A673 (cell line): Measurements from ENCODE around the gene SOX4. TPM values are rescaled to one million over a fixed set of nuclear protein-coding genes. Genes with fewer than 3 reads are reported as not detected.
A peak's percentile ranks its signal among the peaks of the same experiment; 100 is the strongest.

Experiments used
- BruUV-seq: library from RNA; stranded (reverse); fragments of 400-500 nt; replicated peaks from 2 replicates; lab custom pipeline; 2021; lab: Mats Ljungman, UMichigan
- CTCF ChIA-PET: fragments of 300-600 bp; sonication (Branson Sonifier 250); formaldehyde crosslinking; loops from one replicate; lab custom pipeline; 2022; ENCODE audit warnings: antibody characterized with exemption; lab: Charles Lee
- POLR2A ChIA-PET: fragments of 300-600 bp; sonication (Branson Sonifier 250); formaldehyde crosslinking; loops from one replicate; lab custom pipeline; 2022; ENCODE audit warnings: antibody characterized with exemption; ENCODE audit not compliant: low non-redundant PET; lab: Charles Lee
- DNase-seq: peaks from one replicate; pipeline ENCODE4 v3.0.0-alpha.2; 2015; ENCODE audit warnings: low spot score
- H3K27ac ChIP-seq: fragments of 200-600 bp; sonication (generic); 2 replicates; pipeline ENCODE4 v1.5.1; 2016; ENCODE audit warnings: mixed run types, low read depth, mild to moderate bottlenecking, mixed read lengths, antibody characterized with exemption, low read length; ENCODE audit not compliant: poor library complexity, severe bottlenecking
- H3K27me3 ChIP-seq: fragments of 200-600 bp; sonication (generic); replicated peaks from 2 replicates; pipeline ENCODE4 v1.6.1; 2017; ENCODE audit warnings: mixed run types, low read depth, mild to moderate bottlenecking, mixed read lengths, antibody characterized with exemption, low read length; ENCODE audit not compliant: insufficient read depth, poor library complexity
- H3K36me3 ChIP-seq: fragments of 200-600 bp; sonication (generic); 2 replicates; pipeline ENCODE4 v1.6.1; 2016; ENCODE audit warnings: mixed run types, mild to moderate bottlenecking, mixed read lengths, antibody characterized with exemption, low read length; ENCODE audit not compliant: insufficient read depth, poor library complexity, severe bottlenecking
- H3K4me1 ChIP-seq: fragments of 200-600 bp; sonication (generic); 2 replicates; pipeline ENCODE4 v1.6.1; 2017; ENCODE audit warnings: mixed run types, mild to moderate bottlenecking, mixed read lengths, antibody characterized with exemption, low read length; ENCODE audit not compliant: insufficient read depth, poor library complexity, severe bottlenecking
- H3K4me3 ChIP-seq: fragments of 200-600 bp; sonication (generic); 2 replicates; pipeline ENCODE4 v1.5.1; 2016; ENCODE audit warnings: low read depth, mixed run types, mild to moderate bottlenecking, mixed read lengths, low read length; ENCODE audit not compliant: poor library complexity, severe bottlenecking
- H3K9me3 ChIP-seq: fragments of 200-600 bp; sonication (generic); 2 replicates; pipeline ENCODE4 v1.6.1; 2016; ENCODE audit warnings: mixed run types, low read depth, mild to moderate bottlenecking, mixed read lengths, antibody characterized with exemption, low read length; ENCODE audit not compliant: poor library complexity, severe bottlenecking
- EZH2 ChIP-seq: fragments of 200-600 bp; sonication (generic); IDR thresholded peaks from 2 replicates; pipeline ENCODE4 v1.6.1; 2017; ENCODE audit warnings: borderline replicate concordance, low read depth, mild to moderate bottlenecking, mixed read lengths, antibody characterized with exemption, low read length; ENCODE audit not compliant: poor library complexity, severe bottlenecking
- intact Hi-C: fragments of 100-400 bp; cut with micrococcal nuclease; formaldehyde crosslinking; loops from one replicate; pipeline ENCODE4 v1.10.0; 2022; ENCODE audit not compliant: unreplicated experiment
- total RNA-seq: library from RNA; stranded (reverse); gene quantifications from 2 replicates; pipeline ENCODE4 v1.2.3, GENCODE V29; 2021
- TF ChIP-seq, protein P1 (sequence below): fragments of 300-800, 200-600 bp; sonication (generic); conservative IDR thresholded peaks from 2 replicates; pipeline ENCODE4 v1.5.1; 2017; ENCODE audit warnings: low read depth, mild to moderate bottlenecking, antibody characterized with exemption, low read length, moderate library complexity, mixed read lengths

The SOX4 gene
- total RNA-seq, 1 experiment from 2014 or later, result 59.4 TPM

DNA sequence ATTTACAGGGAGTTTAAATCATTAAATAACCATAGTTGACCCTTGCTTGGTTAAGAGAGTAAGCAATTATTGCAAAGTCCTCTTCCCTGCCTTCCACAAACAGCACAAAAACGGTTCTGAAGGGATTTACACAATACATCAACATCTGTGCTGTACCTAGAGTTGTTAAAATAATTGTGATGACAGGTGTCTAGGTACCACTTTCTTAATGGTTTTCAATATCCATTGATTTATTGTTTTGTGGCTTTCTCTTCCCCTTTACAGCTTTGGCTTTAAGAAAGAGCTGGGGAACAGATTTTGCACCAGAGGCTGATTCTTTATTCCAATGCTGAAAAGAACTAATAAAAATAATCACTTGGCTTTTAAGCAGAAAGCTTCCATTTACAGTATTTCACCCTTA lies 598 bp upstream of the SOX4 start:
- TF ChIP-seq EZH2, result no peak
- TF ChIP-seq, protein P1, sequence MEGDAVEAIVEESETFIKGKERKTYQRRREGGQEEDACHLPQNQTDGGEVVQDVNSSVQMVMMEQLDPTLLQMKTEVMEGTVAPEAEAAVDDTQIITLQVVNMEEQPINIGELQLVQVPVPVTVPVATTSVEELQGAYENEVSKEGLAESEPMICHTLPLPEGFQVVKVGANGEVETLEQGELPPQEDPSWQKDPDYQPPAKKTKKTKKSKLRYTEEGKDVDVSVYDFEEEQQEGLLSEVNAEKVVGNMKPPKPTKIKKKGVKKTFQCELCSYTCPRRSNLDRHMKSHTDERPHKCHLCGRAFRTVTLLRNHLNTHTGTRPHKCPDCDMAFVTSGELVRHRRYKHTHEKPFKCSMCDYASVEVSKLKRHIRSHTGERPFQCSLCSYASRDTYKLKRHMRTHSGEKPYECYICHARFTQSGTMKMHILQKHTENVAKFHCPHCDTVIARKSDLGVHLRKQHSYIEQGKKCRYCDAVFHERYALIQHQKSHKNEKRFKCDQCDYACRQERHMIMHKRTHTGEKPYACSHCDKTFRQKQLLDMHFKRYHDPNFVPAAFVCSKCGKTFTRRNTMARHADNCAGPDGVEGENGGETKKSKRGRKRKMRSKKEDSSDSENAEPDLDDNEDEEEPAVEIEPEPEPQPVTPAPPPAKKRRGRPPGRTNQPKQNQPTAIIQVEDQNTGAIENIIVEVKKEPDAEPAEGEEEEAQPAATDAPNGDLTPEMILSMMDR, result no peak
- no peaks in the 10 kb centered on the region for H3K27me3 ChIP-seq
- POLR2A ChIA-PET, result interaction anchor here (0.6 to 0.9 kb wide), 6 partner anchors 226 to 1147 kb away, joined by 3 to 7 read pairs (median 4); no protein-coding TSS in a partner anchor
- intact Hi-C loops, result loop anchor here (1.0 to 5.0 kb wide), 2 partner anchors 229 to 837 kb away; no protein-coding TSS in a partner anchor
- peaks cover 9% of the 10 kb centered on the region for H3K36me3 ChIP-seq
- no peak for DNase-seq
- peaks cover 10% of the 10 kb centered on the region for H3K4me1 ChIP-seq
- peak overlapping the region; percentile 86 for H3K4me3 ChIP-seq
- CTCF ChIA-PET, result no interaction called here
- H3K27ac ChIP-seq, result no peak overlapping the region
- no peaks in the 10 kb centered on the region for H3K9me3 ChIP-seq
- BruUV-seq, result TSS peak; percentile 62

DNA sequence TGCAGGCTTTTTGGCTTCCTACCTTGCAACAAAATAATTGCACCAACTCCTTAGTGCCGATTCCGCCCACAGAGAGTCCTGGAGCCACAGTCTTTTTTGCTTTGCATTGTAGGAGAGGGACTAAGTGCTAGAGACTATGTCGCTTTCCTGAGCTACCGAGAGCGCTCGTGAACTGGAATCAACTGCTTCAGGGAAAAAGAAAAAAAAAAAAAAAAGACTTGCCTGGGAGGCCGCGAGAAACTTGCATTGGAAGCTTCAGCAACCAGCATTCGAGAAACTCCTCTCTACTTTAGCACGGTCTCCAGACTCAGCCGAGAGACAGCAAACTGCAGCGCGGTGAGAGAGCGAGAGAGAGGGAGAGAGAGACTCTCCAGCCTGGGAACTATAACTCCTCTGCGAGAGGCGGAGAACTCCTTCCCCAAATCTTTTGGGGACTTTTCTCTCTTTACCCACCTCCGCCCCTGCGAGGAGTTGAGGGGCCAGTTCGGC lies 420 bp downstream of the SOX4 start:
- POLR2A ChIA-PET, result interaction anchor here (0.9 kb wide), 1 partner anchor 836 kb away, joined by 3 read pairs; no protein-coding TSS in a partner anchor
- peak overlapping the region; percentile 89 for H3K27ac ChIP-seq
- DNase-seq, result peak; percentile 77
- BruUV-seq, result TSS peak; percentile 75
- no peaks in the 10 kb centered on the region for H3K9me3 ChIP-seq
- peaks cover 20% of the 10 kb centered on the region for H3K4me1 ChIP-seq
- no peak for TF ChIP-seq EZH2
- TF ChIP-seq, protein P1, result no peak
- CTCF ChIA-PET, result no interaction called here
- intact Hi-C loops, result loop anchor here (1.0 to 5.0 kb wide), 2 partner anchors 228 to 838 kb away; no protein-coding TSS in a partner anchor
- H3K4me3 ChIP-seq, result peak overlapping the region; percentile 86
- no peaks in the 10 kb centered on the region for H3K27me3 ChIP-seq
- H3K36me3 ChIP-seq, result peaks cover 19% of the 10 kb centered on the region

DNA sequence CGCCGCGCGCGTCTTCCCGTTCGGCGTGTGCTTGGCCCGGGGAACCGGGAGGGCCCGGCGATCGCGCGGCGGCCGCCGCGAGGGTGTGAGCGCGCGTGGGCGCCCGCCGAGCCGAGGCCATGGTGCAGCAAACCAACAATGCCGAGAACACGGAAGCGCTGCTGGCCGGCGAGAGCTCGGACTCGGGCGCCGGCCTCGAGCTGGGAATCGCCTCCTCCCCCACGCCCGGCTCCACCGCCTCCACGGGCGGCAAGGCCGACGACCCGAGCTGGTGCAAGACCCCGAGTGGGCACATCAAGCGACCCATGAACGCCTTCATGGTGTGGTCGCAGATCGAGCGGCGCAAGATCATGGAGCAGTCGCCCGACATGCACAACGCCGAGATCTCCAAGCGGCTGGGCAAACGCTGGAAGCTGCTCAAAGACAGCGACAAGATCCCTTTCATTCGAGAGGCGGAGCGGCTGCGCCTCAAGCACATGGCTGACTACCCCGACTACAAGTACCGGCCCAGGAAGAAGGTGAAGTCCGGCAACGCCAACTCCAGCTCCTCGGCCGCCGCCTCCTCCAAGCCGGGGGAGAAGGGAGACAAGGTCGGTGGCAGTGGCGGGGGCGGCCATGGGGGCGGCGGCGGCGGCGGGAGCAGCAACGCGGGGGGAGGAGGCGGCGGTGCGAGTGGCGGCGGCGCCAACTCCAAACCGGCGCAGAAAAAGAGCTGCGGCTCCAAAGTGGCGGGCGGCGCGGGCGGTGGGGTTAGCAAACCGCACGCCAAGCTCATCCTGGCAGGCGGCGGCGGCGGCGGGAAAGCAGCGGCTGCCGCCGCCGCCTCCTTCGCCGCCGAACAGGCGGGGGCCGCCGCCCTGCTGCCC lies 1.1 kb downstream of the SOX4 start:
- TF ChIP-seq EZH2, result no peak
- peak; percentile 76 for DNase-seq
- Histone ChIP-seq H3K27ac (peak overlapping the region; percentile 89), H3K4me1 (peaks cover 22% of the 10 kb centered on the region), H3K27me3 (no peaks in the 10 kb centered on the region), H3K9me3 (no peaks in the 10 kb centered on the region), H3K4me3 (peak overlapping the region; percentile 86), H3K36me3 (peaks cover 26% of the 10 kb centered on the region)
- no TSS peak for BruUV-seq
- ChIA-PET POLR2A (interaction anchor here (0.6 kb wide), 2 partner anchors 599 to 771 kb away, joined by 3 to 4 read pairs; no protein-coding TSS in a partner anchor), CTCF (no interaction called here)
- intact Hi-C loops, result loop anchor here (5.0 kb wide), 2 partner anchors 148 to 228 kb away; no protein-coding TSS in a partner anchor
